ENCODE results near the gene FEZ2. TPM values are rescaled to one million over a fixed set of nuclear protein-coding genes. Genes with fewer than 3 reads are reported as not detected.

The FEZ2 gene
- total and polyA plus RNA-seq, 2 of the 8 experiments (the other 6 are each of a cell fraction or from before 2014, with no cell fraction given): 7.5 to 16.4 TPM

DNA sequence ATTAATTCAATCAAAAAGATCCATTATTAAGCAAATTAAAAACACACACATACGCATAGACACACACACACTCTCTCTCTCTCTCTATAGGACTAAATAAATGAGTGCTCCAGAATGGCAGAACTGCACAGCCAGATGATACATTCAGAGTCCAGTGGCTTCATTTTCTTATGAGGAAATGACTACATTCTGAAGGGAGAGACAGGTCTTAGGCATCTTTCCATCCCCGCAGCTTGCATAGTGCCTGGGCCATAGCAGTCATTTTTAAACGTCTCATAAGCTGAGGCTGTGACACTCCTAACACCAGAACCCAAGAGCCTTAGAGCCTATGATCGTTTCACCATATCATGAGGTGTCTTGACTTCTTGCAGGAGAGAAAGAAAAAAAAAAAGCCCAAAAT is 31.1 kb downstream of the FEZ2 start:
- Histone ChIP-seq H3K4ac (replicated peaks; ENCODE audit: insufficient read length, low read depth, low read length) (no peak overlapping the region), H3K36me3 (ENCODE audit: control insufficient read depth in 2 of 4, insufficient read depth in 4 of 4, low read length in 3 of 4) (no peaks in the 10 kb centered on the region), H3K27ac (ENCODE audit: low read depth, low read length) (no peak overlapping the region), H2AFZ (ENCODE audit: low read length) (no peak overlapping the region), H3K9ac (replicated peaks in 1 of 4; ENCODE audit: extremely low read depth in 1 of 4, low read depth in 3 of 4, low read length in 3 of 4) (no peak overlapping the region), H4K5ac (ENCODE audit: insufficient read length, low read depth, low read length) (no peak overlapping the region), H3K4me1 (replicated peaks in 1 of 4; ENCODE audit: control insufficient read depth in 3 of 4, insufficient read depth in 4 of 4, low read length in 3 of 4) (peaks cover 0 to 3% (median 1%) of the 10 kb centered on the region in 4 experiments; a peak in 2 of 7 replicates), H3K23me2 (ENCODE audit: low read depth, low read length) (no peaks in the 10 kb centered on the region), H3K79me2 (ENCODE audit: control insufficient read depth in 1 of 2, insufficient read depth in 2 of 2, low read length in 2 of 2) (0 out of 4 replicates have a peak, but pooled peaks cover 0 to 2% of the 10 kb centered on the region in 2 experiments), H3K18ac (ENCODE audit: extremely low read depth, low read length) (no peak overlapping the region), H3K23ac (ENCODE audit: insufficient read length) (no peak overlapping the region), H4K91ac (replicated peaks; ENCODE audit: insufficient read length, low read length) (no peak overlapping the region), H4K8ac (ENCODE audit: extremely low read depth, insufficient read depth, low read length) (no peak overlapping the region), H4K20me1 (replicated peaks in 1 of 2; ENCODE audit: control insufficient read depth in 1 of 2, insufficient read depth in 2 of 2, low read length in 2 of 2) (no peaks in the 10 kb centered on the region), H2BK120ac (replicated peaks; ENCODE audit: low read depth, low read length) (no peak overlapping the region), H2BK12ac (ENCODE audit: low read depth, low read length) (no peak overlapping the region), H3K9me3 (ENCODE audit: insufficient read depth in 2 of 2, low read depth in 1 of 2, low read length in 1 of 2) (no peaks in the 10 kb centered on the region), H2BK20ac (ENCODE audit: low read length) (no peak overlapping the region), H3K4me2 (ENCODE audit: insufficient read depth in 1 of 2, low read depth in 2 of 2, low read length in 2 of 2) (no peak overlapping the region), H3K79me1 (ENCODE audit: low read depth, low read length) (peaks cover 3% of the 10 kb centered on the region; the same call in 1 of the 2 replicates), H2BK15ac (ENCODE audit: low read length) (no peak overlapping the region), H3K14ac (ENCODE audit: insufficient read length) (no peak overlapping the region), H3K56ac (replicated peaks; ENCODE audit: insufficient read length, low read depth, low read length) (no peak overlapping the region), H3K27me3 (replicated peaks in 1 of 4; ENCODE audit: control insufficient read depth in 3 of 4, extremely low read depth in 1 of 4, insufficient read depth in 3 of 4, low read length in 3 of 4) (no peaks in the 10 kb centered on the region), H2BK5ac (ENCODE audit: low read depth, low read length) (no peak overlapping the region), H3K4me3 (ENCODE audit: extremely low read depth in 1 of 4, insufficient read depth in 2 of 4, low read depth in 3 of 4, low read length in 4 of 4) (no peak overlapping the region), H2AK5ac (ENCODE audit: low read depth, low read length) (no peak overlapping the region)
- FAIRE-seq: no peak
- ChIA-PET POLR2A (ENCODE audit: partially characterized antibody) (no interaction called here), CTCF (ENCODE audit: partially characterized antibody) (interaction anchor here (1.3 to 1.6 kb wide), 2 partner anchors 98 to 208 kb away, joined by 3 to 7 read pairs; no protein-coding TSS in a partner anchor)
- no peak for DNase-seq (ENCODE audit: low read depth in 1 of 2, low spot score in 2 of 2)
- WGBS, 2 experiments (ENCODE audit: extremely low coverage in 1 of 2, insufficient coverage in 1 of 2, insufficient read length in 1 of 2, insufficient replicate concordance in 2 of 2, low coverage in 1 of 2, low lambda C conversion rate in 2 of 2, missing lambda C conversion rate in 1 of 2): 86% methylated on average over 4 of the region's 4 CpGs; no CpG with 5 or more reads in 1 of the 2 experiments
- TF ChIP-seq CREB1 (IDR thresholded peaks at IDR 0.05) (no peak), JUN (IDR thresholded peaks at IDR 0.05; ENCODE audit: low read depth, low read length) (no peak), POLR2A (IDR thresholded peaks at IDR 0.05; ENCODE audit: control extremely low read depth in 1 of 2, low read depth in 2 of 2, low read length in 2 of 2) (no peak), FOSL1 (IDR thresholded peaks at IDR 0.05; ENCODE audit: insufficient read depth, low read depth, low read length) (no peak), ZNF274 (IDR thresholded peaks at IDR 0.05; ENCODE audit: borderline replicate concordance, extremely low read depth, low read length) (no peak), TBP (IDR thresholded peaks at IDR 0.05; ENCODE audit: low read depth, low read length) (no peak), CBX8 (IDR thresholded peaks at IDR 0.05; ENCODE audit: borderline replicate concordance, low read depth, low read length) (no peak), NRF1 (IDR thresholded peaks at IDR 0.05; ENCODE audit: low read depth, low read length) (no peak), SP2 (IDR thresholded peaks at IDR 0.05; ENCODE audit: low read length) (no peak), TCF12 (IDR thresholded peaks at IDR 0.05; ENCODE audit: low read depth, low read length) (no peak)
- TF ChIP-seq, protein P1, sequence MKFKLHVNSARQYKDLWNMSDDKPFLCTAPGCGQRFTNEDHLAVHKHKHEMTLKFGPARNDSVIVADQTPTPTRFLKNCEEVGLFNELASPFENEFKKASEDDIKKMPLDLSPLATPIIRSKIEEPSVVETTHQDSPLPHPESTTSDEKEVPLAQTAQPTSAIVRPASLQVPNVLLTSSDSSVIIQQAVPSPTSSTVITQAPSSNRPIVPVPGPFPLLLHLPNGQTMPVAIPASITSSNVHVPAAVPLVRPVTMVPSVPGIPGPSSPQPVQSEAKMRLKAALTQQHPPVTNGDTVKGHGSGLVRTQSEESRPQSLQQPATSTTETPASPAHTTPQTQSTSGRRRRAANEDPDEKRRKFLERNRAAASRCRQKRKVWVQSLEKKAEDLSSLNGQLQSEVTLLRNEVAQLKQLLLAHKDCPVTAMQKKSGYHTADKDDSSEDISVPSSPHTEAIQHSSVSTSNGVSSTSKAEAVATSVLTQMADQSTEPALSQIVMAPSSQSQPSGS (IDR thresholded peaks at IDR 0.05; ENCODE audit: low read length): no peak
